Stomach (tissue), 9 donors: ENCODE data around the gene TEAD1. TPM values are rescaled to one million over a fixed set of nuclear protein-coding genes. Genes with fewer than 3 reads are reported as not detected.

Experiments used
- DNase-seq, 2 donors: peaks; one replicate each; pipeline versions ENCODE4 v3.0.0 to v3.0.0-alpha.2; 2013 to 2019
- H3K27ac ChIP-seq, 5 donors: fragments of 200-600 bp in 4 of 5; sonication (generic) in 4 of 5; one replicate each; pipeline ENCODE4 v1.5.1; 2013 to 2019; ENCODE audit warnings: mild to moderate bottlenecking in 1 of 5, moderate library complexity in 1 of 5
- H3K27me3 ChIP-seq, 3 donors: fragments of 200-600 bp; sonication (generic); one replicate each; pipeline ENCODE4 v1.5.1; 2017 to 2019; ENCODE audit warnings: mixed run types in 1 of 3
- H3K36me3 ChIP-seq, 4 donors: fragments of 200-600 bp; sonication (generic); 1 replicate in 3 of 4; 2 replicates in 1 of 4; pipeline ENCODE4 v1.5.1; 2016 to 2019
- H3K4me1 ChIP-seq, 4 donors: fragments of 200-600 bp; sonication (generic); one replicate each; pipeline ENCODE4 v1.5.1; 2016 to 2019
- H3K4me3 ChIP-seq, 4 donors: fragments of 200-600 bp; sonication (generic) in 3 of 4; one replicate each; pipeline ENCODE4 v1.5.1; 2016 to 2019; ENCODE audit warnings: mild to moderate bottlenecking in 1 of 4
- H3K9me3 ChIP-seq, 4 donors: fragments of 200-600 bp; sonication (generic); one replicate each; pipeline ENCODE4 v1.5.1; 2016 to 2019
- EP300 ChIP-seq: sonication (generic); formaldehyde crosslinking; IDR thresholded peaks from one replicate; pipeline ENCODE4 v1.6.1; 2017; ENCODE audit warnings: antibody characterized with exemption
- POLR2A ChIP-seq, 4 donors: fragments of 450-650 bp; IDR thresholded peaks; one replicate each; pipeline ENCODE4 v1.6.1; 2016; ENCODE audit warnings: antibody characterized with exemption in 4 of 4, control low read depth in 2 of 4, mild to moderate bottlenecking in 1 of 4, moderate library complexity in 1 of 4
- POLR2AphosphoS5 ChIP-seq, 3 donors: sonication (generic); formaldehyde crosslinking; IDR thresholded peaks; one replicate each; pipeline ENCODE4 v1.6.1; 2016; ENCODE audit warnings: antibody characterized with exemption in 3 of 3
- WGBS, 5 donors: extraction: QIAGEN DNeasy Blood & Tissue Kit in 3 of 5; methylation state at CpG; one replicate each; pipeline versions ENCODE4 v1.1.5 to v1.1.7; 2013 to 2018; 5-methylcytosine and 5-hydroxymethylcytosine counted together
- intact Hi-C: fragments of 100-400 bp; cut with DNase I; formaldehyde crosslinking; loops from one replicate; pipeline ENCODE4 v1.15.1; 2023; ENCODE audit warnings: low total_unique reads
- polyA plus RNA-seq, 3 donors: library from polyadenylated mRNA; stranded (reverse); fragments of 200-250 nt; gene quantifications; one replicate each; pipeline ENCODE4 v1.2.3, GENCODE V29; 2013
- total RNA-seq, 5 donors: library from RNA; depleted of rRNA; stranded (reverse); fragments of >200 nt; gene quantifications; one replicate each; pipeline versions ENCODE4 v1.1.0 to v1.2.3, GENCODE V29; 2014 to 2016
- TF ChIP-seq, protein P1 (sequence below), 7 experiments: fragments of 450-650 bp in 4 of 7; fragments of 200-600 bp in 3 of 7; sonication (generic) in 3 of 7; IDR thresholded peaks; one replicate each; pipeline ENCODE4 v1.5.1; 2016 to 2019; ENCODE audit warnings: antibody characterized with exemption in 7 of 7, control low read depth in 2 of 7, mild to moderate bottlenecking in 1 of 7
- donor health status: healthy with polysubstance abuse.
- donor health status: Bipolar disorder and iron deficiency.
- donor health status: healthy.

The TEAD1 gene
- total and polyA plus RNA-seq, 8 donors, result 4.9 to 133 (median 65.2) TPM

DNA sequence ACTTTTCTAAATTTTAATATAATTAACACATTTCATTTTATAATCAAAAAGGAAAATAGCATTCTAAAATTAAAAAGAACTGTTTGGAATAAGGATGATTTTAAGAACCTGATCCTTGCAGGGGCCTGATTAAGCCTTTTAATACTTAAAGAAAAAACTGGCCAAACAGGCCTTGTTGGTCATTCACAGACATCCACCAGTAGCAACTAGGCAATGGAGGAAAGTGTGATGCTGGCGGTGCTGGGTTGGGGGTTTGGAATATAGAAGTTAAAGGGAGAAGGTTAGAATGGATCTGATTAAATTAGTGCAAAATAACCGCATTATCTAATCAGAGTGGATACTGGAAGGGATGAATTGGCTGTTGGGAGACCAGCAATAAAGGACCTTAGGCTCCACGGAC is 16.9 kb upstream of the TEAD1 start:
- WGBS, 5 donors, result 93 to 99% (median 94%) methylated on average over 3 of the region's 3 CpGs
- Histone ChIP-seq H3K4me1 (no peaks in the 10 kb centered on the region), H3K9me3 (peaks cover 0 to 18% (median 8%) of the 10 kb centered on the region in 4 donors), H3K27me3 (no peaks in the 10 kb centered on the region), H3K36me3 (no peaks in the 10 kb centered on the region), H3K4me3 (no peak overlapping the region), H3K27ac (no peak overlapping the region)
- intact Hi-C loops, result no loop called here
- no peak for DNase-seq
- TF ChIP-seq EP300 (no peak), POLR2A (IDR thresholded peaks at IDR 0.05) (no peak), POLR2AphosphoS5 (IDR thresholded peaks at IDR 0.05) (no peak)
- TF ChIP-seq, protein P1, sequence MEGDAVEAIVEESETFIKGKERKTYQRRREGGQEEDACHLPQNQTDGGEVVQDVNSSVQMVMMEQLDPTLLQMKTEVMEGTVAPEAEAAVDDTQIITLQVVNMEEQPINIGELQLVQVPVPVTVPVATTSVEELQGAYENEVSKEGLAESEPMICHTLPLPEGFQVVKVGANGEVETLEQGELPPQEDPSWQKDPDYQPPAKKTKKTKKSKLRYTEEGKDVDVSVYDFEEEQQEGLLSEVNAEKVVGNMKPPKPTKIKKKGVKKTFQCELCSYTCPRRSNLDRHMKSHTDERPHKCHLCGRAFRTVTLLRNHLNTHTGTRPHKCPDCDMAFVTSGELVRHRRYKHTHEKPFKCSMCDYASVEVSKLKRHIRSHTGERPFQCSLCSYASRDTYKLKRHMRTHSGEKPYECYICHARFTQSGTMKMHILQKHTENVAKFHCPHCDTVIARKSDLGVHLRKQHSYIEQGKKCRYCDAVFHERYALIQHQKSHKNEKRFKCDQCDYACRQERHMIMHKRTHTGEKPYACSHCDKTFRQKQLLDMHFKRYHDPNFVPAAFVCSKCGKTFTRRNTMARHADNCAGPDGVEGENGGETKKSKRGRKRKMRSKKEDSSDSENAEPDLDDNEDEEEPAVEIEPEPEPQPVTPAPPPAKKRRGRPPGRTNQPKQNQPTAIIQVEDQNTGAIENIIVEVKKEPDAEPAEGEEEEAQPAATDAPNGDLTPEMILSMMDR (IDR thresholded peaks at IDR 0.05), result no peak

GRCh38 chr11:12657981-12658380 is 16.2 kb upstream of the TEAD1 start:
- no peak for DNase-seq
- H3K9me3 ChIP-seq, result peaks cover 0 to 18% (median 8%) of the 10 kb centered on the region in 4 donors
- H3K27me3 ChIP-seq, result no peaks in the 10 kb centered on the region
- H3K4me3 ChIP-seq, result no peak overlapping the region
- H3K36me3 ChIP-seq, result no peaks in the 10 kb centered on the region
- TF ChIP-seq POLR2A (IDR thresholded peaks at IDR 0.05) (no peak), POLR2AphosphoS5 (IDR thresholded peaks at IDR 0.05) (no peak), EP300 (no peak)
- TF ChIP-seq, protein P1 (IDR thresholded peaks at IDR 0.05), result no peak
- WGBS, 5 donors, result 90 to 98% (median 93%) methylated on average over 2 of the region's 2 CpGs
- H3K27ac ChIP-seq, result no peak overlapping the region
- H3K4me1 ChIP-seq, result no peaks in the 10 kb centered on the region
- intact Hi-C loops, result no loop called here

DNA sequence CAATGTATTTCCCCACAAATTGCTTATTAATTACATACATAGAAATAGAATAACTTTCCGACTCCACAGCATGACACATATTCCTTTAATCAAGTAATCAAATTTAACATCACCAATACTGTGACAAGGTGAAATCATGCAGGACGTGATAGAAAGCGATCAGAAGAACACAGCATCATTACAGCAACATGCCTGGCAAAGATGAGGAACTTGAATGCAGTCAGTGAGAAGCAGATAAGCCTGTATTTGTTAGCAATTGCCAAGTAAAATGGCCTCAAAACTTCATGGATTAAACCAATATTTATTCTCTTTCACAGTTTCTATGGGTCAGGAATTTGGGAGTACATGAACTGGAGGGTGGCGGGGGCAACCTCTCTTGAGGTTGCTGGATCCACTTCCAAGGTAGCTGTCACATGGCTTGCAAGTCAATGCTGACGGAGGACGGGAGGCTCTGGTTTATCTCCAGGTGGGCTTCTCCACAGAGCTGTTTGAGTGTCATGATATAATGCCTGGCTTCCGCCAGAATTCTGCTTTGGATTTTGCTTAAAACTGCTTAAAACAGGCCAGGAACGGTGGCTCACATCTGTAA is 12.0 kb upstream of the TEAD1 start:
- WGBS, 5 donors, result 37 to 88% (median 85%) methylated on average over 7 to 8 of the region's 8 CpGs
- H3K4me3 ChIP-seq, result no peak overlapping the region
- no peaks in the 10 kb centered on the region for H3K4me1 ChIP-seq
- intact Hi-C loops, result loop anchor here (10.0 kb wide), 1 partner anchor 233 kb away; no protein-coding TSS in a partner anchor
- DNase-seq, result no peak
- no peaks in the 10 kb centered on the region for H3K36me3 ChIP-seq
- TF ChIP-seq, protein P1 (IDR thresholded peaks at IDR 0.05), result no peak
- no peak for TF ChIP-seq POLR2A (IDR thresholded peaks at IDR 0.05)
- no peak for TF ChIP-seq EP300
- no peak for TF ChIP-seq POLR2AphosphoS5 (IDR thresholded peaks at IDR 0.05)
- H3K27me3 ChIP-seq, result no peaks in the 10 kb centered on the region
- no peaks in the 10 kb centered on the region for H3K9me3 ChIP-seq
- H3K27ac ChIP-seq, result no peak overlapping the region

DNA sequence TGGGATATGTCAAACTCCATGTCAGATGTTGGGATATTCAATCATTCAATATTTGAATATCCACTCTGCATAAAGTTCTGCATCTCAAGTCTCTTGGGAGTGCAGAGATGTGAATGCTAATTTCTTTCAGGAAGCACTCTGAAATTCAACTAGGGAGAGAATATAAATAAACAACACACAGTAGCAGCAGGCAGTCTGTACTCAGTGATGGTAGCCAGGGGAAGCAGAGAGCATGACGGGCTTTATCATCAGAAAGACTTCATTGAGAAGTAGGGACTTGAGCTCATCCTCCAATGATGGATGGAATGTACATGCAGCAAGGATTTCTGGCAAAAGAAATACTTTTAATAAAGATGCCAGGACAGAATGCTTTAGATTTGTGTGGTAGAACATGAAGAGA is 9.8 kb upstream of the TEAD1 start:
- H3K9me3 ChIP-seq, result no peaks in the 10 kb centered on the region
- no peak for DNase-seq
- no peaks in the 10 kb centered on the region for H3K4me1 ChIP-seq
- 64 to 80% (median 73%) methylated on average over 1 of the region's 1 CpG for WGBS, 5 donors
- no peaks in the 10 kb centered on the region for H3K27me3 ChIP-seq
- no peak overlapping the region for H3K27ac ChIP-seq
- H3K4me3 ChIP-seq, result no peak overlapping the region
- no peaks in the 10 kb centered on the region for H3K36me3 ChIP-seq
- intact Hi-C loops, result loop anchor here (10.0 kb wide), 1 partner anchor 230 kb away; no protein-coding TSS in a partner anchor
- no peak for TF ChIP-seq POLR2AphosphoS5 (IDR thresholded peaks at IDR 0.05)
- no peak for TF ChIP-seq POLR2A (IDR thresholded peaks at IDR 0.05)
- no peak for TF ChIP-seq EP300
- TF ChIP-seq, protein P1 (IDR thresholded peaks at IDR 0.05), result no peak
